Measurements from ENCODE around the gene RBL2. TPM values are rescaled to one million over a fixed set of nuclear protein-coding genes. Genes with fewer than 3 reads are reported as not detected.

Gene RBL2
- total RNA-seq, 1 donor from 2014 or later: 44.1 TPM

- no peak overlapping the region for H3K27ac Mint-ChIP-seq (ENCODE audit: unreplicated experiment)
- peaks cover 6% of the 10 kb centered on the region for H3K4me1 Mint-ChIP-seq (ENCODE audit: low read depth, unreplicated experiment)
- H3K9me3 Mint-ChIP-seq (ENCODE audit: unreplicated experiment): peaks cover 8% of the 10 kb centered on the region
Measured at GRCh38 chr16:53515259-53515658, 81.0 kb downstream of the RBL2 start.

DNA sequence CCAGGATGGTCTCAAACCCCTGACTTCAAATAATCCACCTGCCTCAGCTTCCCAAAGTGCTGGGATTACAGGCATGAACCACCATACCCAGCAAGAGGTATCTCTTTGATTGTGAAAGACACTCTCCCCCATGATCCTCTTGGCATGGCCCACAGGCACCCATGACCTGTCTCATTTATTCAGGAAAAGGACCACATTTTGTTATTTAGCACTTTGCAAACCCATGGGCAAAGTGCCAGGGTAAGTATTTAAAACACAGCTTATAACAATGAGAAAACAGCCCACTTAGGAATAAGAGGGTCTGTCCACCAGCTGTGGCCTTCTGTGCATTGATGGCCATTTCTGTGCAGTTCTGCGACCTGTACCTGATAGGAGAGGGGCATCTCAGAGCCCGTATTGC is 81.5 kb downstream of the RBL2 start:
- H3K27ac Mint-ChIP-seq (ENCODE audit: unreplicated experiment): no peak overlapping the region

More at GRCh38 chr16:53515259-53515658, 81.0 kb downstream of the RBL2 start:
- peaks cover 9% of the 10 kb centered on the region for H3K36me3 Mint-ChIP-seq (ENCODE audit: unreplicated experiment)
- no peak for DNase-seq
- TF ChIP-seq, protein P1, sequence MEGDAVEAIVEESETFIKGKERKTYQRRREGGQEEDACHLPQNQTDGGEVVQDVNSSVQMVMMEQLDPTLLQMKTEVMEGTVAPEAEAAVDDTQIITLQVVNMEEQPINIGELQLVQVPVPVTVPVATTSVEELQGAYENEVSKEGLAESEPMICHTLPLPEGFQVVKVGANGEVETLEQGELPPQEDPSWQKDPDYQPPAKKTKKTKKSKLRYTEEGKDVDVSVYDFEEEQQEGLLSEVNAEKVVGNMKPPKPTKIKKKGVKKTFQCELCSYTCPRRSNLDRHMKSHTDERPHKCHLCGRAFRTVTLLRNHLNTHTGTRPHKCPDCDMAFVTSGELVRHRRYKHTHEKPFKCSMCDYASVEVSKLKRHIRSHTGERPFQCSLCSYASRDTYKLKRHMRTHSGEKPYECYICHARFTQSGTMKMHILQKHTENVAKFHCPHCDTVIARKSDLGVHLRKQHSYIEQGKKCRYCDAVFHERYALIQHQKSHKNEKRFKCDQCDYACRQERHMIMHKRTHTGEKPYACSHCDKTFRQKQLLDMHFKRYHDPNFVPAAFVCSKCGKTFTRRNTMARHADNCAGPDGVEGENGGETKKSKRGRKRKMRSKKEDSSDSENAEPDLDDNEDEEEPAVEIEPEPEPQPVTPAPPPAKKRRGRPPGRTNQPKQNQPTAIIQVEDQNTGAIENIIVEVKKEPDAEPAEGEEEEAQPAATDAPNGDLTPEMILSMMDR (IDR thresholded peaks at IDR 0.05; ENCODE audit: partially characterized antibody, unreplicated experiment): no peak
- no peak overlapping the region for H3K4me3 Mint-ChIP-seq (ENCODE audit: unreplicated experiment)
- H3K27me3 Mint-ChIP-seq (ENCODE audit: unreplicated experiment): peaks cover 5% of the 10 kb centered on the region

DNA sequence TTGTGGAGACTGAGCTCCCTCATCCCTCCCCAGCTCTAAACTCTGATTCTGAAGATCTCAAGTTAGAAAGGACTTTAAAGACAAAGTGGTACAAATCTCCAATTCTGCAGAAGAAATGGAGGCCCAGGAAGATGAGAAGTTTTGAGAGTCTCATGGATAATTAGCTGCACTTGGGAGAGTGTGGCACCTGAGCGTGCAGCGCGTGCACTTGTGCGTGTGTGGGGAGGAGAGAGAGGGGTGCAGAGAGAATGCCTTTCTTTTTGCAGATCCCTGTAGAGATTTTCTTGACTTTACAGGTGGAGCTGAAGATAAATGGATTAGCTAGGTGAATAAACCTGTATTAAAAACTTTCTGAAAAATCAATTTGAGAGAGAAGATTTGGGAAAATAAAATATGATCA is 83.6 kb downstream of the RBL2 start:
- Mint-ChIP-seq H3K4me1 (ENCODE audit: low read depth, unreplicated experiment) (no peaks in the 10 kb centered on the region), H3K4me3 (ENCODE audit: unreplicated experiment) (no peak overlapping the region), H3K27me3 (ENCODE audit: unreplicated experiment) (no peaks in the 10 kb centered on the region), H3K27ac (ENCODE audit: unreplicated experiment) (no peak overlapping the region), H3K36me3 (ENCODE audit: unreplicated experiment) (peaks cover 4% of the 10 kb centered on the region), H3K9me3 (ENCODE audit: unreplicated experiment) (peaks cover 4% of the 10 kb centered on the region)
- DNase-seq: no peak
- TF ChIP-seq, protein P1 (IDR thresholded peaks at IDR 0.05; ENCODE audit: partially characterized antibody, unreplicated experiment): no peak

More for the DNA sequence above, 81.5 kb downstream of the RBL2 start:
- Mint-ChIP-seq H3K36me3 (ENCODE audit: unreplicated experiment) (peaks cover 9% of the 10 kb centered on the region), H3K27me3 (ENCODE audit: unreplicated experiment) (peaks cover 5% of the 10 kb centered on the region), H3K4me3 (ENCODE audit: unreplicated experiment) (no peak overlapping the region), H3K4me1 (ENCODE audit: low read depth, unreplicated experiment) (peaks cover 2% of the 10 kb centered on the region), H3K9me3 (ENCODE audit: unreplicated experiment) (peaks cover 8% of the 10 kb centered on the region)
- DNase-seq: no peak
- TF ChIP-seq, protein P1 (IDR thresholded peaks at IDR 0.05; ENCODE audit: partially characterized antibody, unreplicated experiment): no peak

DNA sequence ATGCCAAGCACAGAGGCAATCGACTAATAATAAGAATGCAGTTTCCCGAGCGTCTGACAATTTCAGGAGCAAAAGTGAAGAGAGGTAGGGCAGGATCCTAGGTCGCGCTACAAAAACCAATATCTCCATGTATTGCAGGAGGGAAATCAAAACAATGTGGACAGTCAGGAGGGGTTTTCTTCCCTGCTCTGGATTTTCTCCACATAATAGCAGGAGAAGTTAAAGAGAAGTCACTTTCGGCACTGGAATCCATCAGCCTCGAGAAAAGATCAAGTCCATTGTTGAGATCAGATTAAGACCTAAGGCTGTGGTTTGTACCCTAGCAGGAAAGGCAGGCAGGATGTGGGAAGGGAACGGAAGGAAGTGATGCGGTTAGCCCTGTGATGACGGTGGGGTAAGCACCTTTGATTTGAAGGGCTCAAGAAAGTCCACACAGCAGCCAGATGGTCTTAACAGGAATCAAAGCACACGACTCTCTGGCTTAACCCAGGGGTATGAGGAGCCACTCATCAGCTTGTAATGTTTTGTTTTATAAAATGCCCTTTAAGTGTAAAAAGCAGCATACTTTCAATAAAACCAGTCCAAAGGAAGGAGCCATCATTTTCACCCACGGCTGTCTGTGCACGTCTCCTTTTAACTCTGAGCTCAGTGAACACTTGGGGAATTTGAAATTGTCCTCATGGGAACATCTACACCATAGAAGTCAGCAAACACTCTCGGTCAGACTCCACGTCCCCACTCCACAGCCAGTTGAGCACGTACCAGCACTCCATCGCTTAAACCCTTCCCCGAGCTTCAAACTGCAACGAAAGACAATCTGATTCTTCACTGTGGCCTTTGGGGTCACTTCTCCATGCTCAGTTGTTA is 84.5 kb downstream of the RBL2 start:
- no peak overlapping the region for H3K4me3 Mint-ChIP-seq (ENCODE audit: unreplicated experiment)
- no peaks in the 10 kb centered on the region for H3K27me3 Mint-ChIP-seq (ENCODE audit: unreplicated experiment)
- H3K9me3 Mint-ChIP-seq (ENCODE audit: unreplicated experiment): peaks cover 5% of the 10 kb centered on the region
- no peak overlapping the region for H3K27ac Mint-ChIP-seq (ENCODE audit: unreplicated experiment)
- DNase-seq: no peak
- TF ChIP-seq, protein P1 (IDR thresholded peaks at IDR 0.05; ENCODE audit: partially characterized antibody, unreplicated experiment): no peak
- no peaks in the 10 kb centered on the region for H3K4me1 Mint-ChIP-seq (ENCODE audit: low read depth, unreplicated experiment)
- H3K36me3 Mint-ChIP-seq (ENCODE audit: unreplicated experiment): peaks cover 4% of the 10 kb centered on the region

DNA sequence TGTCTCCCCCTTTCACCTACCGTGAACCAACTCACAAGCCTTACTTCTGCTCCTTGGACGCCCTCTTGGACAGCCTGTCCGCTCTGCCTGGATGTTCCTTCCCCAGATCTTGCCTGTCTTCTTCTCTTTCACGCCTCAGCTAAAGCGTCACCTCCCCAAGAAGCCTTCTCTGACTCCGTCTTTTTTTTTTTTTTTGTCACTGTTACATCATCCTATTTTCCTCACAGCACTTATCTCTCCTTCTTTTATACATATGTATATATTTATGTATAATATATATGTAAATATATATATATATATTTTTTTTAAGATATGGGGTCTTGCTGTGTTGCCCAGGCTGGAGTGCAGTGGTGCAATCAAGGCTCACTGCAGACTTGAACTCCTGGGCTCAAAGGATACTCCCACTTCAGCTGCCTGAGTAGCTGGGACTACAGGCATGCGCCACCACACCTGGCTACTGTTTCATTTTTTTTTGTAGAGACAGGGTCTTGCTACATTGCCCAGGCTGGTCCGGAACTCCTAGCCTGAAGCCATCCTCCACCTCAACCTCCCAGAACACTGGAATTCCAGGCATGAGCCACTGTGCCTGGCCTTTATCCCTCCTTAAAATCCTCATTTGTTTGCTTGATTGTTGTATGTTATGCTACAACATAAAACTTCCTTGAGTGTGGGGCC is 85.3 kb downstream of the RBL2 start:
- TF ChIP-seq, protein P1 (IDR thresholded peaks at IDR 0.05; ENCODE audit: partially characterized antibody, unreplicated experiment): no peak
- no peak for DNase-seq
- H3K4me1 Mint-ChIP-seq (ENCODE audit: low read depth, unreplicated experiment): no peaks in the 10 kb centered on the region
- no peaks in the 10 kb centered on the region for H3K36me3 Mint-ChIP-seq (ENCODE audit: unreplicated experiment)
- no peaks in the 10 kb centered on the region for H3K27me3 Mint-ChIP-seq (ENCODE audit: unreplicated experiment)
- H3K27ac Mint-ChIP-seq (ENCODE audit: unreplicated experiment): no peak overlapping the region
- peaks cover 5% of the 10 kb centered on the region for H3K9me3 Mint-ChIP-seq (ENCODE audit: unreplicated experiment)
- no peak overlapping the region for H3K4me3 Mint-ChIP-seq (ENCODE audit: unreplicated experiment)

All from glutamatergic neuron (in vitro differentiated cells).